HG03521 (cell line): ENCODE measurements around the gene NR1D2.
"Not testable (repeated sequence)": the region's sequence is repeated elsewhere in the genome, so short reads cannot be mapped to it uniquely, and the experiment has no call there.

ENCODE experiments used
- ATAC-seq: cut with Tn5 transposase; IDR thresholded peaks from one replicate; pipeline ENCODE4 v1.9.1; 2021; ENCODE audit warnings: mild to moderate bottlenecking, moderate library complexity; ENCODE audit not compliant: unreplicated experiment

Gene NR1D2

DNA sequence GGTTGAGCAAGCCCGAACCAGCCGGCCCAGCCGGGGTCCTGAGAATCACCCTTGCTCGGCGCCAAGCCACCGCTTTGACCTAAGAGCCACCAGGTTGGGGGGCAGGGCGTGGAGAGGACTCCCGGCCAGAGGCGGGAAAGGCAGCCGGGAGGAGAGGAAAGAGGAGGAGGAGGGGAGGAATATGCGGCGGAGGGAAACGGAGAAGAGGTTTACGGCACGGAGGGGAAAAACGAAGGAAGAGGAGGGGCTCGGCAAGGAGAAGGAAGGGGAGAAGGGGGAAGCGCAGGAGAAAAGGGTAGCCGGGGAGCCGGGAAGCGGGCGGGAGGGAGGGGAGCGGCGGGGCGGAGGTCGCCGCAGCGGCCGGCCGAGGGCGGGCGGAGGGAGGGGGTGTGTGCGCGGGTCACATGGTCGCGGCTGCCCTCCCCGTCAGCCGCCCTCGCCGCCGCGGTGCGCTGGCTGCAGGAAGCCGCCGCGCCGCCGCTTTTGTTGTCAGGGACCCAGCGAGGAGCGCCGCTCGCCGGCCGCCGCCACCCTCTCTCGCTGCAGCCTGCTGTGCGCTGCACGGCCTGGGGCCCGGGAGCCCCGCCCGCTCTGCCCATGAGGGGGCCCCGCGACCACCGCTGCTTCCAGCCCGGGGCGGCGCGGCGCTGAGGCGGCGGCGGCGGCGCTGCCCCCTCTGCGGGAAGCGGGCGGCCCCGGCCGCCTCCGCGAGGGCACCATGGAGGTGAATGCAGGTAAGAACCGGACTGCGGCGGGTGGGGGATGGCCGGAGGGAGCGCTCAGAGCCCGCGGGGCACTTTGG, at the start of gene NR1D2:
Gene NR1D2, plus strand, starts transcription at position 426 of the 802 bp plus-strand sequence. Its CDS starts 293 bp downstream, at position 719.
- ATAC-seq: peak; percentile 52

DNA sequence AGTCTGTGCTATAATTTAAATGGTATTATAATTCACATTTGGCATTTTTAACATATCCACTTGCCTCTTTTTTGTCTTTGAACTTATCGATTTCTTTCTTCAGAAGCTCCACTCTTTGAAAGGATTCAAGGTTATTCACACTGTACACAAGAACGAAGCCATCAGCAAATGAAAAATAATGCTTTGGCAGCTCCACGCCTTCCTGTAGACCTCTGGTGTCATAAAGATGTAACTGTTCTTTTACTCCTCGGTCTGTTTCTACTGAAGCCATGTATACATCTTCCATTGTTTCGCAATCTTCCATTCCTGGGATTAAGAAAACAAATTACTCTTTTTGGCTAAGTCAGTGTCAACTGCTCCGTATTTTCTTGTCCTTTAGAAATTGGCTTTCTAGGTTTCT, 44.3 kb upstream of the NR1D2 start:
- no peak for ATAC-seq

DNA sequence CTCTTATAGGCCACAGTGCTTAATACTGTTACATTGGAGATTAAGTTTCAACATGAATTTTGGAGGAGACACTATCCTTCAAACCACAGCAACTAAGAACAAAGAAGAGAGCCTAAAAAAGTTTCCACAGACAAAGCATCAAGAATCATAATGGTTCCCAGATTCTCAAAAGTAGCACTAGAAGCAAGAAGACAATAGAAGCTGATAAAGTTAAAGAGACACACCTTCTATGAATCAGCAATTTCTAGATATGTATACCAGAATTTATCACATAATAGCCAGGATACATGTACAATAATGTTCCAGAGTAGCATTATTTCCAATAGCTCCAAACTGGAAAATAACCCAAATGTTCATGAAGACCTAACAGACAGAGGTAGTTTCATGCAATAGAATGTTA, 40.5 kb upstream of the NR1D2 start:
- ATAC-seq: no peak

DNA sequence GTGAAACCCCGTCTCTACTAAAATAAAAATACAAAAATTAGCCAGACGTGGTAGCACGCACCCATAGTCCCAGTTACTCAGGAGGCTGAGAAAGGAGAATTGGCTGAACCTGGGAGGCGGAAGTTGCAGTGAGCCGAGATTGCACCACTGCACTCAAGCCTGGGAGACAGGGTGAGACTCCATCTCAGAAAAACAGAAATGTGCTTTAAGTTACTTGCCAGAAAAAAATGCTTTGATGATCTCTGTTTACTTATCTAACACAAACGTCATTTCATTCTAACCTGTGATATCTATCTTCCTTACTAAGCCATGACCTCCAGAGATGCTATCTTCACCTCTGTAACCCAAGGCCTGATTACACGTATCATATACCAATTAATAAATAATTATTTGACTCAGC, 35.7 kb upstream of the NR1D2 start:
- ATAC-seq: no peak

DNA sequence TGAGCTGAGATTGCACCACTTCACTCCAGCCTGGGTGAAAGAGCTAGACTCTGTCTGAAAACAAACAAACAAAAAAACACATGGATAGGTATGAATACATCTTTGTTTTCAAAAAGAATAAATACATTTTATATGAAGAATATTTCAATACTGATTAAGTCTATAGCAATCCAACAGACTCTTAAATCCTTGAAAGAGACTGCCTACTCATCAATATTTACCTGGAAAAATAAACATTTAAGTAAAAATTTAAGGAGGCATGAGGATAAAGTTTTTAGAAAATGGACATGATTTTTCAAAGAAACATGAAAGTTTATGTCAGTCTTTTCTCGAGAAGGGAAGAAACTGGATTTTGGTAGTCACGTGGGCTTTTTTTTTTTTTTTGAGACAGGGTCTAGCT, 33.7 kb upstream of the NR1D2 start:
- no peak for ATAC-seq

DNA sequence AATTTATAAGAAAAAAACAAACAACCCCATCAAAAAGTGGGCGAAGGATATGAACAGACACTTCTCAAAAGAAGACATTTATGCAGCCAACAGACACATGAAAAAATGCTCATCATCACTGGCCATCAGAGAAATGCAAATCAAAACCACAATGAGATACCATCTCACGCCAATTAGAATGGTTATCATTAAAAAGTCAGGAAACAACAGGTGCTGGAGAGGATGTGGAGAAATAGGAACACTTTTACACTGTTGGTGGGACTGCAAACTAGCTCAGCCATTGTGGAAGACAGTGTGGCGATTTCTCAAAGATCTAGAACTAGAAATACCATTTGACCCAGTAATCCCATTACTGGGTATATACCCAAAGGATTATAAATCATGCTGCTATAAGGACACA, 32.8 kb upstream of the NR1D2 start:
- not testable (repeated sequence) for ATAC-seq

DNA sequence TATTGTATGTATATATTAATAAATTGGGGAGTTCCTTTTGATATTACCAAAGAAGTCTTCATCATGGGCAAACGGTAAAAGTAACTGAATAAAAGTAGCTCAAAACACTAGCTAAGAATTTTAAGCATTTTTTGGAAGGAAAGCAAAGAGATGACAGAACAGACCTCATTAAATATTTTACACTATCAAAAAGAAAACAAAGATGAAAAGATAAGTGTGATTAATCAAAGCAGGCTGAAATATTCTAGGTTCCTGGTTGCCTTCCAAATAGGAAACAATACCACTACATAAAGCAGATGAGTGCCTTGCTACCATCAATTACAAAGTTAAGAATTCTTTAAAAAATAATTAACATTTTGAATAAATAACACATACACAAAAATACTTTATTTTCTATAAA, 31.9 kb upstream of the NR1D2 start:
- ATAC-seq: no peak

DNA sequence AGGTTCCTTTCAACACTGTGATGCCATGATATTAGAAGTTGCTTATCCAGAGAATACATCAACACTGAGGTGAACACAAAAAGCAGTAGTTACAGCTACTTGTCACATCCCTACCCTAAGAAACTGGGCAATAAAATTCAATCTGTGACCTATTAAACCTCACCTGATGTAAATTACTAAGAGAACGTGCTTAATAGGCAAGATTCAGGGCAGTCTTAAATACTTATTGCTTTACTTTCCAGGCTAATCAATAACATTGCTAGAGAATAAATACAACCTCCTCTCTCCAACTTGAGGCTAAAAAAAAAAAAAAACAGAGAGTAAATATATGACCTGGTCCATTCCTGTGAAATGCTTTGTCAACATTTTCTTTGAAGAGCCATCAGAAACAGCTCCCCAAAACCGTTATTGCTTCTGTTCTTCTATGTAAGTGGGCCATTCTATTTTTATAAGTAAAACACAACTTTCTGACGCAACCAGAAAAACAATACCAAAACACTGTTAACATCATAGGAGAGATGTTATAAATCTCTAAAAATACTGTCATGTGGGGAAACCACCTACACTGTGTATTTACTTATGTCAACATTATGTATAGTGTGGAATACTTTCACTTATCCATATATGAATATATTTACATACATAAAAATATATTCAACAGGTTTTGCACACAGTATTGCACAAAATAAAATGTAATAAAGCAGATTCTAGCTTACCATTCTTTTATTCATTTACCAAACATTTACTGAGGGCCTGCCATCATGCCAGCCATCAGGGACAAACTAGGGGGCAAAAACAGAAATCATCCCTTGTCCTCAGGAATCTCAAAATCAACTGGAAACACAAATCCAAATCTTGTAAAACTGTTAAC, 31.0 kb upstream of the NR1D2 start:
- ATAC-seq: no peak

DNA sequence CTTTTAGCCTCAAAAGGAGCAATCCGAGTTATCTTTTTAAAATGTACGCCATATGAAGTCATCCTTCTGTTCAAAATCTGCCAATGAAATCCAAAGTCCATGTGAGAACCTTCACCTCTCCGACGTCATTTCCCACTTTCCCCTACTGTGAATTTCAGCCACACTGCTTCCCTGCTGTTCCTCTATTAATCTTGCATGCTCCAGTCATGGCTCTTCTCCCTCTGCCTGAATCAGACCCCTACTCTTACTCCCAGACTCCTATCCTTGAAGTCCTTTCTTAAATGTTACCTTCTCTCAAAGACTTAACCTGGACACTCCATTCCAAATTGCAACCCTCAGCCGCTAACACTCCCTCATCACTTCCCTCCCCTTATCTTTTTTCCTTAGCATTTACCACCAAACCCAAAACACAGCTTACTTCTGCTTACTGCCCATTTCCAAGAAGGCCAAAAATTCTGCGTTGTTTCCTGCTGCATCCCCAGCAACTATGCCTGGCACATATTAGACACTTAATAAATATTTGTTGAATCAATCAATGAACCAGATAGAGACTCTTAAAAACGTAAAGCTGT, 29.5 kb upstream of the NR1D2 start:
- ATAC-seq: no peak

DNA sequence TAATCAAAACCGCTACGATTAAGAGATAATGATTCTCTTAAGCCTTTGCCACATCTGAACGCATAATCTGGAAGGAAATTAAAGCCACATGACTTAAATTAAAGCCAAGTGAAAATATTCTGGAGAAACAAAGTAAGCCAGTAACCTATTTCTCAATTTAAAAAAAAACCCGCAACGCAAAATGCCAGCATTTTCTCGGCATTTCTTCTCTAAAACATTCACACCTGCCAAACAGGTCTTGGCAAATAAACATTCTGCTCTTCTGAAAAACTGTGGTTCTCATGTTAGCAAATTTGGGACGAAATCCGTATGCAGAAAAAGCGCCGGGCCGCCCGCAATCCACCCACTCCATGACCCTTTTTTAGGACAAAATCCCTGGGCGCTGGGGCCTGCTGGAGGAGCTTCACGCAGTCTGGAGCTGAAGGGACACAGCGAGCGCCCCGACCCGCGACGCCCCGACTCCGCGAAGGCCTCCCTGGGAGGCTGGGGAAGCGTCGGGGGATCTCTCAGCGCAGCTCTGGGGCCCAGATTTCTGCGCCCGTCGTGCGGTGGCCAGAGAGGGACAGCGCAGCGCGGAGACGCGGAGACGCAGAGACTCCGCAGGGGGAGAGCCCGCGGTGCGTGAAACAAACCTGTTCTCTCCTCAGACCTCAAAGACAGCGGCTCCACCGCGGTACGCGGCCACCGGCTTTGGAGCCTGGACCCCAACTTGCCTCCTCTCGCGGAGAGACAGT, 28.8 kb upstream of the NR1D2 start:
- ATAC-seq: peak; percentile 34

DNA sequence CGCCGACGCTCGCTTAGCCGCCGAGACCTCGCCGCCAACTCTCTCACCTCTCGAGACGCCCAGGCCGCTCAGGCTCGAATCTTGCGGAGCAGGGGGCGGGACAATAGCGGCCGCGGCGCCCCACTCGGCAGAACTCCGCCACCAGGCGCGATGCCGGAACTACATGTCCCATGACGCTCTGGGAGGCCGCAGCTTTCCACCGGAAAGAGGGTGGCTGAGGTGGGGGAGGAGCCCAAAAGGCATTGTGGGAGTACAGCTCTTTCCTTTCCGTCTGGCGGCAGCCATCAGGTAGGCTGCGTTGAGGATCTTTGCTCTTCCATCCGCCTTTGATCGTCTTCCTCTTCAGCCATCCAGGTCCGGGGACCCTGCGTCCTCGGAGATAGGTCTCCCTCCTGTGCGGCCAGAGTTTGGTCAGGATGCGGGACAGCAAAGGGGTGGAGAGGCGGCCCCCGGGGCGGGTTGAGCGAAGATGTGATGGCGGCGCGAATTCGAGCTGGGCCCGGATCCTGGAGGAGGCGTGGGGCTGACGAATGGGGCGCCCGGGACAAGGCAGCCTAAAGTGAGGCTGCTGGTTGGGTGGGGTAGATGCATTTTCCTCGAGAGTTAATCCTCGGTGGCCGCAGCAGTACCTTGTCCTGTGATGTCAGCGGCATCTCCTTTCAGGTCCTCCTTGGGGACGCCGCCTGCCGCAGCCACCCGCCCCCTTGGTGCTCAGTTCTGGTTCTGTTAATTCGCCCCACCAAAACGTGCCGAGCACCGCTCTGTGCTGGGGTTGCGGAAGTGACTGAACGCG, 28.0 kb upstream of the NR1D2 start, which contains the start of the genes NKIRAS1 and RPL15:
Gene NKIRAS1, minus strand, starts transcription at position 105 of the 793 bp plus-strand sequence. CDS start 6,086 bp downstream, outside the sequence.
Gene RPL15, plus strand, starts transcription at position 247 of the 793 bp plus-strand sequence. CDS start 728 bp downstream, outside the sequence.
- peak; percentile 94 for ATAC-seq

DNA sequence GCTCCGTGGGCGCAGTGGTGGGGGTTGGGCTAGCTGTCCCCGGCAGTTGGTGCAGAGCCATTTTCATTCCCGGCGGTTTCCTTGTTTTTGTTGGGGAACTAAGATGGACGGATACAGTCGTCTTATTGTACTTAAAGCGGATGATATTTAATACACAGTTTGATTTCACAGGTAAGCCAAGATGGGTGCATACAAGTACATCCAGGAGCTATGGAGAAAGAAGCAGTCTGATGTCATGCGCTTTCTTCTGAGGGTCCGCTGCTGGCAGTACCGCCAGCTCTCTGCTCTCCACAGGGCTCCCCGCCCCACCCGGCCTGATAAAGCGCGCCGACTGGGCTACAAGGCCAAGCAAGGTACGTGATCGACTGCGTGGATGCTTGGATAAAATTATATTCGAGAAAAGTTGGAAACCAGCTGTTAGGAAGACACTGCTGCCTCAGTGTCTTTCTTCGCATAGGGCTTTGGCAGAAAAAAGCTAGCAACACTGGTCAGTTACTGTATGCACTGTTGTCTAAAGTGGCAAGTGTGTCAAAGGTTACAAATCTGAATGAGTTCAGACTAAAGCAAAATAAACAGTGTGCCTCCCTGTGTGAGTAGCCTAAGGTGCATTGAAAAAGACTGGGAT, 27.3 kb upstream of the NR1D2 start:
- not testable (repeated sequence) for ATAC-seq

DNA sequence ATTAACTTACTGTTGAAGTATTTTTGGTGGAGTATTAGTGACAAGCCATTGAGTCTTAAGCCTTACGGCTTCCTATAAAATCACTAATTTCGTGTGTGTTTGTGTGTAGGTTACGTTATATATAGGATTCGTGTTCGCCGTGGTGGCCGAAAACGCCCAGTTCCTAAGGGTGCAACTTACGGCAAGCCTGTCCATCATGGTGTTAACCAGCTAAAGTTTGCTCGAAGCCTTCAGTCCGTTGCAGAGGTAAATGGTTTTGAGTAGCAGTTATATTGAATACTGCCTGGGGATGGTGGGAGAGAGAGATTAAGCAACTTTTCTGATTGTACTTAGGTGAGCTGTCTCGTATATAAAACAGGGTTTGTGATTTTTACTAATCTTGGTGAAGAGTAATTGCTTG, 26.8 kb upstream of the NR1D2 start:
- ATAC-seq: not testable (repeated sequence)

DNA sequence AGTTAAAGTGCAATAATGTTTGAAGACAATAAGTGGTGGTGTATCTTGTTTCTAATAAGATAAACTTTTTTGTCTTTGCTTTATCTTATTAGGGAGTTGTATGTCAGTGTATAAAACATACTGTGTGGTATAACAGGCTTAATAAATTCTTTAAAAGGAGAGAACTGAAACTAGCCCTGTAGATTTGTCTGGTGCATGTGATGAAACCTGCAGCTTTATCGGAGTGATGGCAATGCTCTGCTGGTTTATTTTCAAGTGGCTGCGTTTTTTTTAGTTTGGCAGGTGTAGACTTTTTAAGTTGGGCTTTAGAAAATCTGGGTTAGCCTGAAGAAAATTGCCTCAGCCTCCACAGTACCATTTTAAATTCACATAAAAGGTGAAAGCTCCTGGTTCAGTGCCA, 25.5 kb upstream of the NR1D2 start:
- no peak for ATAC-seq

DNA sequence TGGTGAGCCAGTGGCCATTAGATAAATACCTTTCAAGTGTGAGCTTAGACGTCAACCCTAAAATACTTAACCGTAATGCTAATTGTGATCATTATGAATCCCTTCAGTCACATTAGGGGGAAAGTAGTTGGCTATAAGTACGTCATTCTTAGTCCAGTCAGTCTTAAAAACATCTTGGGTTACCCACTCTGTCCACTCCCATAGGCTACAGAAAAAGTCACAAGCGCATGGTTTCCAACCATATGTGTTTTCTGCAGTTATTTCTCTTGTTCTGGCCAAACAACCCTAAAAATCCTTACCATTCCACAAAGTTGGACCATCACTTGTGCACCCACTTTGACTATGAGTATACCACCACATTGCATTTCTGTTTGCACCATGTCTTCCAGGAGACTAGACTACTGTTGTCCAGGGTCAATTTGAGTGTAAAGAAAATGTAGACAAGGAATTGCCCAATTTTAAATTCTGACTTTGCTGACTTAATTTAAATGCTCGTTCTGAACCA, 24.9 kb upstream of the NR1D2 start:
- no peak for ATAC-seq

DNA sequence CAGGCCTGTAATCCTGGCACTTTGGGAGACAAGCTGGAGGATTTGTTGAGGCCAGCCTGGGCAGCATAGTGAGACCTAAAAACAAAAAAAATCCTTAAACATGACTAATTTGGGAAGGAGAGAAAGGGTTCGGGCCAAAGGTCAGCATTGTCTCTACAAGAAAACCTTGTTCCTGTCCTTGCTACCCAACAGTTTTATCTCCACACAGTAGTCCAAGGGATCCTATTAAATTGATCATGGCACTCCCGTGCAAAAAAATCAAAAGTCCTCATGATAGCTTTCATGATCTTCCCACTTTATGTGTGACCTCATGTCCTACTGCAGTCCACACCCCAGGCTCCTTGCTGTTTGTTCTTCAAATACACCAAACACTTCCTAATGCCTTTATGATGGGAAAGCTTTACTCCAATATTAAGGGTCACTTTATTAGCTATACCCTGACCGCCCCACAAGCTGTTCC, 24.0 kb upstream of the NR1D2 start:
- ATAC-seq: no peak

DNA sequence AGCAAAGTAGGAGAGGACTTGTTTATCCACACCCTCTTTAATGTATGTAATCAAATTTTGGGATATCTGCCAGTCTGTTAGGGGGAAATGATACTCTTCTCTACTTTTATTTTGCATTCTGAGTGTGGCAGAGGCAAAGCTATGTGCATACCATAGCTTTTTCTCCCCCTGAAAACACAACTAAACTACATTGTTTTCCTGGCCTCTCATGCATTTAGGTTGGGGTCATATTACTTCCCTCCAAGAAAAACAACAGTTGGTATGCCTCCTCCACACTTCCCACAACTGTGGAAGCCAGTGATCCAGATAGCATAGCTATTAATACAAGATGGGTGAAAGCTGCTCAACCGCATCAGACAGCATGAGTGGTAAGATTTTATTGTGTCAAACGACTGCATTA, 21.3 kb upstream of the NR1D2 start:
- no peak for ATAC-seq

DNA sequence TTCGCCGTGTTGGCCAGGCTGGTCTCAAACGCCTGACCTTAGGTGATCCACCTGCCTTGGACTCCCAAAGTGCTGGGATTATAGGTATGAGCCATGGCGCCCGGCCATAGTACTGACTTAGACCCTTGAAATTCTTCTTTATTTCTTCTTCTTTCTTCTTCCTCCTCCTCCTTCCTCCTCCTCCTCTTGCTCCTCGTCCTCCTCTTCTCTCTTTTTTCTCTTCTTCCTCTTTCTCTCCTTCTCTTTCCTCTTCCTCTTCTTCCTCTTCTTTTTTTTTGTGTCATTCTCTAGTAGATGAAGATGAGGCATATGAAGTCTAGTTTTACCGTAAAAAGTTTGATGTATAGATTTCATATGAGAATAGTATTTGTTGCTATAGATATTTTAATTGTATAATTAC, 18.8 kb upstream of the NR1D2 start:
- ATAC-seq: no peak

DNA sequence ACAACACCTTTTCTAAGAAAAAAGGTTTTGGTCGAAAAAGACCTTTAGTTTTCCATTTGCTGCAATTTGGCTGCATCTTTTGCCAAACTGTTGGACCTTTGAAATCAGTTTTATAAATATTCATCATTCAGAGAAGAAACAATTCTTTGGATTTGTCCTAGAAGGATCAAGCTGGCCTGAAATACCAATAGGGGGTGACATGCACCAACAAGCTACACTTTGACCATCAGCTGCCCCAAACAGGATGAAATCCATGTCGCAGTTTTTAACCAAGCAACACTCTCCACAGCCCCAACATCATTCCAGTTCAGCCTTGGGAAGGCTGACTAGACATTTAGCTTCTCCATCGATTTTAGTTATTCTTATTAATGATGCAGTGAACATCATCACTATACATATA, 18.4 kb upstream of the NR1D2 start:
- ATAC-seq: no peak
